LNCAP (cell line): ENCODE data around the gene USP33.

ENCODE experiments used
- CTCF ChIP-seq: fragments of 450-650 bp; IDR thresholded peaks from 2 replicates; pipeline ENCODE4 v1.5.1; 2017; ENCODE audit warnings: mild to moderate bottlenecking

Gene USP33

DNA sequence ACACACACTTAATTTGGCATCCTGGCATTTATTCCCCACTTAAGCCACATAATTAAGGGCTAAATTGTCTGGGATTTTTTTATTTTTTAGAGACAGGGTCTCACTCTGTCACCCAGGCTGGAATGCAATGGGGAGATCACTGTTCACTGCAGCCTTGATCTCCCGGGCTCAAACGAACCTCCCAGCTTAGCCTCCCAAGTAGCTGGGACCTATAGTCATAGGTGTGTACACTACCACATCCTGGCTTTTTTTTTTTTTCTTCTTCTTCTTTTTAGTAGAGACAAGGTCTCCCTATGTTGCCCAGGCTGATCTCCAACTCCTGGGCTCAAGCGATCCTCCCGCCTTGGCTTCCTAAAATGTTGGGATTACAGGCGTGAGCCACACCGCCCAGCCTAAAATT is 101.4 kb downstream of the USP33 start:
- no peak for TF ChIP-seq CTCF

DNA sequence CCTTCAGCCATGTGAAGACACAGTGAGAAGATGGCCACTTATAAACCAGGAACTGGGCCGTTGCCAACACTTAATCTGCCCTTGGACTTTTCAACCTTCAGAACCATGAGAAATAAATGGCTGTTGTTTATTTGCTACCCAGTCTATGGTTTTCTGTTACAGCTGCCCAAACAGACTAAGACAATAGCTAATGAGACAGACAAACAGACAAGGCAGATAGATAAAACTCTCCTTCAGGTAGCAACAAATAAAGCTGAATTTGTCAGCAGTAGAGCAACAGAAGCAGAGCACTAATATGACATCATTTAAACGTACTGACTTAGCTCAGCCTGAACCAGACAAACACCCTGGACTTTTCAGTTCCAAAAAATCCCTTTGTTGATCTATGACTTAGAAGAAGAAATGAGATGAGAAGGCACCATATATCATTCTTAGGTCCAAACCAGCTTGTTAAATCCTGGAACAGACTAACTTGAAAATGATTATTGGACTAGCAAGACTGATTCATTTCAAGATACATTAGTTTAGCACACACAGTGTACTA is 104.1 kb downstream of the USP33 start:
- TF ChIP-seq CTCF, result no peak

DNA sequence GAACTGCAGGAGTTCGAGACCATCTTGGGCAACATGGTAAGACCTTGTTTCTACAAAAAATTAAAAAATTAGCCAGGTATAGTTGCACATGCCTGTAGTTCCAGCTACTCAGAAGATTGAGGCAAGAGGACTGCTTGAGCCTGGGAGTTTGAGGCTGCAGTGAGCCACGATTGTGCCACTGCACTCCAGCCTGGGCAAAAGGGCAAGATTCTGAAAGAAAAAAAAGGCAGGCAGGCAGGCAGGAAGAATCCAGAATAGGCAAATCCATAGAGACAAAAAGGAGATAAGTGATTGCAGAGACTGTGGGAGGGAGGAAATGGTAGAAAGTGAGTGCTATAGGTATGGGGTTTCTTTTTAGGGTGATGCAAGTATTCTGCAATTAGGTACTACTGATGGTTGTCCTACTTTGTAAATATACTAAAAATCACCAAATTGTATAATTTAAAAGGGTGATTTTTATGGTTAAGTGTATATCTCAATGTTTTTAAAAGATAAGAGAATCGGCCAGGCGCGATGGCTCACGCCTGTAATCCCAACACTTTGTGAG is 106.6 kb downstream of the USP33 start:
- TF ChIP-seq CTCF, result no peak

DNA sequence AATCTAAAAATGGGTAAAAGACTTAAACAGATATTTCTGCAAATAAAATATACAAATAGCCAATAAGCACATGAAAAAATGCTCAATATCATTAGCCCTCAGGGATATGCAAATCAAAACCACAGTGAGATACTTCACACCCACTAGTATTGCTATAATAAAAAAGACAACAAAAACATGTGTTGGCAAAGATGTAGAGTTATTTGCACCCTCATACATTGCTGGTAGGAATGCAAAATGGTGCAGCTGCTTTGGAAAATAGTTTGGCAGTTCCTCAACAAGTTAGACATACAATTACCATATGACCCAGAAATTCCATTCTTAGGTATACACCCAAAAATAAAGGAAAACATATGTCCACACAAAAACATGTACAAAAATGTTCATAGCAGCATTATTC is 107.4 kb downstream of the USP33 start:
- no peak for TF ChIP-seq CTCF

GRCh38 chr1:77649127-77649526 is 110.5 kb downstream of the USP33 start:
- no peak for TF ChIP-seq CTCF
